ENCODE results near the gene FRYL. TPM values are rescaled to one million over a fixed set of nuclear protein-coding genes. Genes with fewer than 3 reads are reported as not detected.

Gene FRYL
- total RNA-seq, 1 experiment from 2014 or later: 47.7 TPM

DNA sequence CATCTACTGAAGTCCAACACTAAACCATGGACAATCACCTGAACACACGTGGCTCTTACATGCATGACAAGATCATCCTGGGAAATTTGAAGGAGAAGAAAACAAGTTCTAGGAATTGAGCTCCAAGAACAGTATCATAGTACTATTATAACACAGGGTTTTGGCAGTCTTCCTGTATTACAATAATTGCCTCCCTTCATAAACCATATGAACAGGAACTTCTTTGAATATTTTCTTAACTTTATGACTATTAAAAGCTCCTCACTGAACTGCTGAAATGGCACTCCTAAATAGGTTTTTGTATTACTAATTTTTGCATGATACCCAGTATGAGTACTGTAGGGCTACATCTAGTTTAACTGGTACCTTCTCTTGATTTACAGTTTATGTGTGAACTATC is 160.0 kb downstream of the FRYL start (continued):
- TF ChIP-seq, protein P1, sequence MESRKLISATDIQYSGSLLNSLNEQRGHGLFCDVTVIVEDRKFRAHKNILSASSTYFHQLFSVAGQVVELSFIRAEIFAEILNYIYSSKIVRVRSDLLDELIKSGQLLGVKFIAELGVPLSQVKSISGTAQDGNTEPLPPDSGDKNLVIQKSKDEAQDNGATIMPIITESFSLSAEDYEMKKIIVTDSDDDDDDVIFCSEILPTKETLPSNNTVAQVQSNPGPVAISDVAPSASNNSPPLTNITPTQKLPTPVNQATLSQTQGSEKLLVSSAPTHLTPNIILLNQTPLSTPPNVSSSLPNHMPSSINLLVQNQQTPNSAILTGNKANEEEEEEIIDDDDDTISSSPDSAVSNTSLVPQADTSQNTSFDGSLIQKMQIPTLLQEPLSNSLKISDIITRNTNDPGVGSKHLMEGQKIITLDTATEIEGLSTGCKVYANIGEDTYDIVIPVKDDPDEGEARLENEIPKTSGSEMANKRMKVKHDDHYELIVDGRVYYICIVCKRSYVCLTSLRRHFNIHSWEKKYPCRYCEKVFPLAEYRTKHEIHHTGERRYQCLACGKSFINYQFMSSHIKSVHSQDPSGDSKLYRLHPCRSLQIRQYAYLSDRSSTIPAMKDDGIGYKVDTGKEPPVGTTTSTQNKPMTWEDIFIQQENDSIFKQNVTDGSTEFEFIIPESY (IDR thresholded peaks at IDR 0.05; ENCODE audit: extremely low read depth, insufficient replicate concordance, low read length): no peak

DNA sequence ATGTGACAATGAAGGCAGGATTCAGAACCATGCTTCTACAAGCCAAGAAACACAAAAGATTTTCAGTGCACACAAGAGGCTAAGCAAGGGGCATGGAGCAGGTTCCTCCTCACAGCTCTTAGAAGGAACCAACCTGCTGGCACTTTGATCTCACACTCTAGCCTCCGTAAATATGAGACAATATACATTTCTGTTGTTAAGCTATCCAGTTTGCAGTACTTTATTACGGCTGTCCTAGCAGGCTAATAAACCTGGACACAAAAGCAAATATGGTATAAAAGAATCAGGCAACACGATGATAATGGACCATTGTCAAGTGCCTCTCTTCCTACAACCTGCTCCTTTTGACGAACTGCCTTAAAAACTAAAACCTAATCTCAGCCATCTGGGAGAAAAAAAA is 175.6 kb downstream of the FRYL start:
- Histone ChIP-seq H3K27ac (ENCODE audit: low read depth, low read length) (no peak overlapping the region), H3K4me3 (replicated peaks in 1 of 2; ENCODE audit: low read depth in 1 of 2, low read length in 2 of 2) (no peak overlapping the region), H2AFZ (ENCODE audit: low read depth, low read length, poor library complexity, severe bottlenecking) (no peak overlapping the region), H3K4me2 (ENCODE audit: low read length) (no peak overlapping the region), H3K9me2 (ENCODE audit: insufficient read depth) (no peaks in the 10 kb centered on the region), H3K36me3 (ENCODE audit: control insufficient read depth in 1 of 2, insufficient read depth in 2 of 2, low read length in 2 of 2) (no peaks in the 10 kb centered on the region), H3K9ac (ENCODE audit: low read length) (no peak overlapping the region), H3K27me3 (ENCODE audit: insufficient read depth, low read length) (no peaks in the 10 kb centered on the region), H3K4me1 (ENCODE audit: control insufficient read depth in 1 of 2, insufficient read depth in 2 of 2, low read length in 2 of 2) (no peaks in the 10 kb centered on the region), H3K9me3 (ENCODE audit: control insufficient read depth in 1 of 2, insufficient read depth in 1 of 2, low read depth in 1 of 2, low read length in 2 of 2) (no peaks in the 10 kb centered on the region), H4K20me1 (ENCODE audit: insufficient read depth) (no peaks in the 10 kb centered on the region), H3K79me2 (ENCODE audit: insufficient read depth, low read length) (no peaks in the 10 kb centered on the region)
- no peak for ATAC-seq
- ChIA-PET RAD21 (ENCODE audit: low non-redundant PET in 1 of 2, low total read pairs in 2 of 2, uncharacterized antibody in 2 of 2, unreplicated experiment in 2 of 2) (no interaction called here), CTCF (no interaction called here), POLR2A (no interaction called here)
- DNase-seq (ENCODE audit: low read depth, low spot score): no peak
- BruUV-seq (replicated peaks): no TSS peak
- TF ChIP-seq RAD21 (IDR thresholded peaks at IDR 0.05; ENCODE audit: low read depth): no peak
- no peak for TF ChIP-seq CEBPB (IDR thresholded peaks at IDR 0.05; ENCODE audit: low read depth)
- no peak for TF ChIP-seq ZNF274 (IDR thresholded peaks at IDR 0.05; ENCODE audit: low read depth, low read length)
- TF ChIP-seq, protein P2, sequence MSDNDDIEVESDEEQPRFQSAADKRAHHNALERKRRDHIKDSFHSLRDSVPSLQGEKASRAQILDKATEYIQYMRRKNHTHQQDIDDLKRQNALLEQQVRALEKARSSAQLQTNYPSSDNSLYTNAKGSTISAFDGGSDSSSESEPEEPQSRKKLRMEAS (IDR thresholded peaks at IDR 0.05): no peak
- no peak for TF ChIP-seq EGR1 (IDR thresholded peaks at IDR 0.05; ENCODE audit: low read depth)
- no peak for TF ChIP-seq ELF1 (IDR thresholded peaks at IDR 0.05; ENCODE audit: borderline replicate concordance, low read depth)
- TF ChIP-seq ZFX (IDR thresholded peaks at IDR 0.05): no peak
- TF ChIP-seq EZH2 (IDR thresholded peaks at IDR 0.05): no peak
- TF ChIP-seq POLR2AphosphoS5 (IDR thresholded peaks at IDR 0.05; ENCODE audit: low read depth, low read length): no peak
- TF ChIP-seq TCF7L2 (IDR thresholded peaks at IDR 0.05; ENCODE audit: borderline replicate concordance, extremely low read depth, insufficient read depth, insufficient read length): no peak
- TF ChIP-seq FOSL1 (IDR thresholded peaks at IDR 0.05; ENCODE audit: low read depth): no peak
- intact Hi-C loops (cut with micrococcal nuclease): no loop called here

All from HCT116 (cell line).